Effector memory CD4-positive, alpha-beta T cell (primary cell): ENCODE results near the gene MAEA.

Experiments used
- DNase-seq, 3 donors: peaks; one replicate each; pipeline ENCODE4 v3.0.0-alpha.2; 2020
- H3K27ac ChIP-seq: 2 replicates; pipeline ENCODE4 v1.7.0; 2013; ENCODE audit warnings: mild to moderate bottlenecking, low read length, moderate library complexity; ENCODE audit not compliant: insufficient read depth, poor library complexity, severe bottlenecking
- H3K27me3 ChIP-seq: replicated peaks from 2 replicates; pipeline ENCODE4 v1.7.0; 2013; ENCODE audit warnings: mild to moderate bottlenecking, low read length; ENCODE audit not compliant: insufficient read depth, control insufficient read depth, poor library complexity, severe bottlenecking
- H3K36me3 ChIP-seq: 2 replicates; pipeline ENCODE4 v1.7.0; 2013; ENCODE audit warnings: mild to moderate bottlenecking, low read length, moderate library complexity; ENCODE audit not compliant: control insufficient read depth, insufficient read depth
- H3K4me1 ChIP-seq: 2 replicates; pipeline ENCODE4 v1.7.0; 2013; ENCODE audit warnings: low read length, mild to moderate bottlenecking; ENCODE audit not compliant: control insufficient read depth, insufficient read depth, poor library complexity, severe bottlenecking
- H3K4me3 ChIP-seq: 2 replicates; pipeline ENCODE4 v1.7.0; 2013; ENCODE audit warnings: low read length, low read depth, mild to moderate bottlenecking; ENCODE audit not compliant: insufficient read depth, poor library complexity, severe bottlenecking
- H3K9me3 ChIP-seq: 2 replicates; pipeline ENCODE4 v1.7.0; 2013; ENCODE audit warnings: mild to moderate bottlenecking, low read length, moderate library complexity; ENCODE audit not compliant: control insufficient read depth

MAEA gene

GRCh38 chr4:1250527-1250812 lies 39.2 kb upstream of the MAEA start:
- no peaks in the 10 kb centered on the region for H3K36me3 ChIP-seq
- H3K4me1 ChIP-seq = peaks cover 59% of the 10 kb centered on the region
- H3K27me3 ChIP-seq = no peaks in the 10 kb centered on the region
- peak overlapping the region; percentile 82 for H3K4me3 ChIP-seq
- DNase-seq = no peak
- no peaks in the 10 kb centered on the region for H3K9me3 ChIP-seq
- H3K27ac ChIP-seq = peak overlapping the region; percentile 94

GRCh38 chr4:1250921-1251772 lies 38.5 kb upstream of the MAEA start:
- no peaks in the 10 kb centered on the region for H3K36me3 ChIP-seq
- H3K4me1 ChIP-seq = peaks cover 52% of the 10 kb centered on the region
- DNase-seq = no peak
- peak overlapping the region; percentile 94 for H3K27ac ChIP-seq
- no peaks in the 10 kb centered on the region for H3K27me3 ChIP-seq
- no peak overlapping the region for H3K4me3 ChIP-seq
- no peaks in the 10 kb centered on the region for H3K9me3 ChIP-seq

- Histone ChIP-seq H3K4me3 (no peak overlapping the region), H3K27ac (no peak overlapping the region), H3K36me3 (no peaks in the 10 kb centered on the region), H3K9me3 (no peaks in the 10 kb centered on the region), H3K4me1 (peaks cover 47% of the 10 kb centered on the region), H3K27me3 (no peaks in the 10 kb centered on the region)
- DNase-seq = no peak
These were observed 38.0 kb upstream of the MAEA start for GRCh38 chr4:1251773-1252066.

GRCh38 chr4:1252928-1253492 lies 36.7 kb upstream of the MAEA start:
- Histone ChIP-seq H3K36me3 (no peaks in the 10 kb centered on the region), H3K9me3 (no peaks in the 10 kb centered on the region), H3K27me3 (no peaks in the 10 kb centered on the region), H3K27ac (no peak overlapping the region), H3K4me1 (peaks cover 37% of the 10 kb centered on the region), H3K4me3 (no peak overlapping the region)
- DNase-seq = no peak

- Histone ChIP-seq H3K27ac (peak overlapping the region; percentile 29), H3K4me3 (no peak overlapping the region), H3K9me3 (no peaks in the 10 kb centered on the region), H3K27me3 (no peaks in the 10 kb centered on the region), H3K4me1 (peaks cover 37% of the 10 kb centered on the region), H3K36me3 (no peaks in the 10 kb centered on the region)
- no peak for DNase-seq
These were observed 35.9 kb upstream of the MAEA start for GRCh38 chr4:1253831-1254230.

GRCh38 chr4:1255151-1255550 lies 34.5 kb upstream of the MAEA start:
- no peak for DNase-seq
- Histone ChIP-seq H3K27ac (no peak overlapping the region), H3K27me3 (no peaks in the 10 kb centered on the region), H3K4me3 (no peak overlapping the region), H3K36me3 (no peaks in the 10 kb centered on the region), H3K4me1 (peaks cover 30% of the 10 kb centered on the region), H3K9me3 (no peaks in the 10 kb centered on the region)

GRCh38 chr4:1255699-1256098 lies 34.0 kb upstream of the MAEA start:
- Histone ChIP-seq H3K27ac (no peak overlapping the region), H3K9me3 (no peaks in the 10 kb centered on the region), H3K27me3 (no peaks in the 10 kb centered on the region), H3K4me1 (peaks cover 24% of the 10 kb centered on the region), H3K4me3 (no peak overlapping the region), H3K36me3 (no peaks in the 10 kb centered on the region)
- DNase-seq = no peak

GRCh38 chr4:1258457-1258856 lies 31.2 kb upstream of the MAEA start:
- H3K36me3 ChIP-seq = no peaks in the 10 kb centered on the region
- no peak overlapping the region for H3K27ac ChIP-seq
- peaks cover 14% of the 10 kb centered on the region for H3K4me1 ChIP-seq
- H3K27me3 ChIP-seq = no peaks in the 10 kb centered on the region
- DNase-seq = no peak
- no peak overlapping the region for H3K4me3 ChIP-seq
- H3K9me3 ChIP-seq = no peaks in the 10 kb centered on the region

- Histone ChIP-seq H3K4me1 (no peaks in the 10 kb centered on the region), H3K4me3 (no peak overlapping the region), H3K27me3 (no peaks in the 10 kb centered on the region), H3K27ac (no peak overlapping the region), H3K36me3 (no peaks in the 10 kb centered on the region), H3K9me3 (no peaks in the 10 kb centered on the region)
- DNase-seq = no peak
These were observed 29.7 kb upstream of the MAEA start for GRCh38 chr4:1259966-1260365.

- Histone ChIP-seq H3K27me3 (no peaks in the 10 kb centered on the region), H3K4me3 (no peak overlapping the region), H3K4me1 (no peaks in the 10 kb centered on the region), H3K36me3 (no peaks in the 10 kb centered on the region), H3K9me3 (no peaks in the 10 kb centered on the region), H3K27ac (no peak overlapping the region)
- no peak for DNase-seq
These were observed 29.1 kb upstream of the MAEA start for GRCh38 chr4:1260418-1261106.
